AG09319 (cell line): ENCODE measurements around the gene TRIP13.
"Not testable (repeated sequence)": the region's sequence is repeated elsewhere in the genome, so short reads cannot be mapped to it uniquely, and the experiment has no call there.

Experiments used
- DNase-seq: peaks from one replicate; pipeline ENCODE4 v3.0.0-alpha.2; 2010; ENCODE audit warnings: low read depth; ENCODE audit errors: extremely low read depth
- TF ChIP-seq, protein P1 (sequence below): IDR thresholded peaks from 2 replicates; pipeline ENCODE4 v1.5.1; 2011; ENCODE audit warnings: low read depth, mild to moderate bottlenecking, inconsistent platforms, low read length, moderate library complexity

TRIP13 gene

DNA sequence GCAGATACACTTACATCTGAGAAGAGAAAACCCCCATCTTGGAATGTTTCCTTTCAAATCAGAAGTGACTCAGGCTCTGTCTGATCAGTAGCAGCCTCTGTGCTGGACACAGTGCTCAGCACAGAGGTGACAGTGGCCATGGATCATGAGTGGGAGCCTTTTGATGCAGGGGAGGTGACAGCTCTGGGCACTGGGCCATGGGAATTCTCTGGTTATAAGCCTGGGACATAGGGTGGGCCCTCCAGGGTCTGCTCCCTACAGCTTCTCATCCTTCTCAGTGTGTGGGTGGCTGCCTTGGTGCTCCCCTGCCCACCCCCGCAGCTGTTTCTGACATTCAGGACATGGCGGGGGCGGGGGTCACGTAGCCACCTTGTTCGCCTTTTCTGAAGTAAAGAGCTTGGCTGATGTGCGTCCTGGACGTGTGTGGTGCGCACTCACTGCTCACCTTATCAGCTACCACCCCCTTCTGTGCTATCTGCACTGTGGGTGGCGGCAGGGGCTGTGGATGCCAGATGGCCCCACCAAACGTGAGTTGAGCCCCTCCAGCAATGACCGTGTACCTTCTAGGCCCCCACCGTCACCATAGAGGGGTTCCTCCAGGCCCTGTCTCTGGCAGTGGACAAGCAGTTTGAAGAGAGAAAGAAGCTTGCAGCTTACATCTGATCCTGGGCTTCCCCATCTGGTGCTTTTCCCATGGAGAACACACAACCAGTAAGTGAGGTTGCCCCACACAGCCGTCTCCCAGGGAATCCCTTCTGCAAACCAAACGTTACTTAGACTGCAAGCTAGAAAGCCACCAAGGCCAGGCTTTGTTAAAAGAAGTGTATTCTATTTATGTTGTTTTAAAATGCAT, 24.0 kb downstream of the TRIP13 start:
- TF ChIP-seq, protein P1, sequence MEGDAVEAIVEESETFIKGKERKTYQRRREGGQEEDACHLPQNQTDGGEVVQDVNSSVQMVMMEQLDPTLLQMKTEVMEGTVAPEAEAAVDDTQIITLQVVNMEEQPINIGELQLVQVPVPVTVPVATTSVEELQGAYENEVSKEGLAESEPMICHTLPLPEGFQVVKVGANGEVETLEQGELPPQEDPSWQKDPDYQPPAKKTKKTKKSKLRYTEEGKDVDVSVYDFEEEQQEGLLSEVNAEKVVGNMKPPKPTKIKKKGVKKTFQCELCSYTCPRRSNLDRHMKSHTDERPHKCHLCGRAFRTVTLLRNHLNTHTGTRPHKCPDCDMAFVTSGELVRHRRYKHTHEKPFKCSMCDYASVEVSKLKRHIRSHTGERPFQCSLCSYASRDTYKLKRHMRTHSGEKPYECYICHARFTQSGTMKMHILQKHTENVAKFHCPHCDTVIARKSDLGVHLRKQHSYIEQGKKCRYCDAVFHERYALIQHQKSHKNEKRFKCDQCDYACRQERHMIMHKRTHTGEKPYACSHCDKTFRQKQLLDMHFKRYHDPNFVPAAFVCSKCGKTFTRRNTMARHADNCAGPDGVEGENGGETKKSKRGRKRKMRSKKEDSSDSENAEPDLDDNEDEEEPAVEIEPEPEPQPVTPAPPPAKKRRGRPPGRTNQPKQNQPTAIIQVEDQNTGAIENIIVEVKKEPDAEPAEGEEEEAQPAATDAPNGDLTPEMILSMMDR = no peak
- no peak for DNase-seq

DNA sequence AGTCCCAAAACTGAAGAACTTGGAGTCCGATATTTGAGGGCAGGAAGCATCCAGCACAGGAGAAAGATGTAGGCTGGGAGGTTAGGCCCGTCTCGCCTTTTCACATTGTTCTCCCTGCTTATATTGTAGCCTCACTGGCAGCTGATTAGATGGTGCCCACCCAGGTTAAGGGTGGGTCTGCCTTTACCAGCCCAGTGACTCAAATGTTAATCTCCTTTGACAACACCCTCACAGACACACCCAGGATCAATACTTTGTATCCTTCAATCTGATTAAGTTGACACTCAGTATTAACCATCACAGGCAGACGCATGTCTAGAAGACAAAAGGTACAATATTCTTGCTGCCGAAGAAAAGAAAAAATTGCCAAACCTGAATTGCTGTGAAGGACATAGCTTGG, 26.0 kb downstream of the TRIP13 start:
- not testable (repeated sequence) for DNase-seq

DNA sequence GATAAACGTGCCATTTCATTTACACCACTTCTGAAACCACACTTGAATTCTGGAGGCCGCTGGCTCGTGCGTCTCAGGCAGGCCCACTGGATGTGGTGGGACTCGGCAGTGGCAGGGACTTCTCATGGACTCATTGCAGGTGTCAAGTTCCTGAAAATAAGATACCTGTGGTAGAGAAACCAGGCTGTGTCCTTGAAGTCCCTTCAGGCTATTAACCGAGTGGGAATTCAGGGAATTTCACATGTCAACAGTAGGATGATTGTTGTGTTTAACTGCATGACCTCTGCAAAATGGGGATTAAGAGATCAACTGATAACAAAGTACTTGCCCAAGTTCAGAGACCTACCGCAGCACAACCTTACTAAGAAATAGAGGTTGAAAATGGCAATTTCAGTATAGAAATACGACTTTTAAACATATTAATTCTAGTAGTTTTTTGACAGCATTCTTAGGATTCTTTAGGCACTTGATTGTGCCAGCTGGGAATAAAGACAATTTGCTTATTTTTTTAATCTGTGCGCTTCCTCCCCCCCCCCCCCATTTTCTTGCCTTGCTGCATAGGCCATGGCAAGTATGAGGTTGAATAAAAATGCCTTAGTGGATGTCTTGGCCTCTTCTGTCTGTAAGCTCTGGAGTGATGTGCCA, 26.8 kb downstream of the TRIP13 start:
- TF ChIP-seq, protein P1 = no peak
- no peak for DNase-seq

DNA sequence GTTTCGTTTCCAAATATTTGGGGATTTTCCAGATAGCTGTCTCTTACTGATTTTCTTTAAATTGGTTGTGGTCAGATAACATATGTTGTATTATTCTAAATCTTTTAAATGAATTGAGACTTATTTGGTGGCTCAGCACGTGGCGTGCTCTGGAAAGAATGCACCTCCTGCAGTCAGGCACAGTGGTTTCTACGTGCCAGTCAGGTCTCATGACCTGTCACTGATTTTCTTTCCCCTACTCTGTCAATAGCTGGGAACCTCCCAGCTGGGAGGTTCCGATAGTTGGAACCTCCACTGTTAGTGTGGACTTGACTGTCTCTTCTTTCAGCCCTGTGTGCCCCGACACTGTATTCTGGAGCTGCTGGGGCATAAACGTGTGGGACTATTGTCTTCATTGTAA, 27.6 kb downstream of the TRIP13 start:
- TF ChIP-seq, protein P1 = no peak
- DNase-seq = no peak

DNA sequence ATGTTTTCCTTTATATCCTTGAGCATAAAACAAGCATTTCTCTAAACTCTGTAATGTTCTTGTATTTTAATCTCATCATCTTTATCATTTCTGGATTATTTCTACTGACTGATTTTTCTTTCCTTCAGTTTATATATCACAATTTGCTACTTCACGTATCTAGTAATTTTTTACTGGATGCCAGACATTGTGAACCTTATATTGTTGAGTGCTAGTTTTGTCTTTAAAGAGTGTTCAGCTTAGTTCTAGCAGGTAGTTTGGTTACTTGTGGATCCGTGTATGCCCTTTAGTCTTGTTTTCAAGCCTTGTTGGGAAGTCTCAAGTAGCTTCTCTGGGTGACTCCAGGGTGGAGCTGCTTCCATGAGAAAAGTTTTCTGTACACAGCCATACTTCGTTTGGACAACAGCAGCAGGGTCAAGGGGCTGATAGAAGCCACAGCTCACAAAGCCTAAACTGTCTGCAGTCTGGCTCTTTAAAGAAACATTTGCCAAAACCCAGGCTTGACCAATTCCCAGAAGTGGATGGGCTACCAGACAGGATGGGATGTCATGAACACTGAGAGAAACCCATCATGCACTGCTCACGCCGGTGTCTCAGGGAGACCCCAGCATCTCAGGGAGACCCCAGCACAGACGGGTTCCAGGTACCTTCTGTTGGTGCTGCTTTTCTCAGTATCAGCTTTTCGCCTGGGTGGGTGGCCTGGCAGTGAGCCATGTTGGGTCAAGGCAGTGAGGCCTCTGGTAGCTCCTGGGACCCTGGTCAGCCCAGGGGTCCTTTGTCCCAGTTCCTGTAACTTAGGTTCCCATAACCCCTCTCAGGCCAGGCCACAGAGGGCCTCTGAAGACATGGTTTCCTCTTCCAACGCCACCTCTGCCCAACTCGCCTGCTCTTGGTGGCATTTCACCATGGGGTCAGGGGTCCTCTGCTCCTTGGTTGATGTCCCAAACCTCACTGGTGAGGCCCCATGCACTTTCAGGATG, 29.1 kb downstream of the TRIP13 start:
- no peak for DNase-seq
- TF ChIP-seq, protein P1 = no peak

DNA sequence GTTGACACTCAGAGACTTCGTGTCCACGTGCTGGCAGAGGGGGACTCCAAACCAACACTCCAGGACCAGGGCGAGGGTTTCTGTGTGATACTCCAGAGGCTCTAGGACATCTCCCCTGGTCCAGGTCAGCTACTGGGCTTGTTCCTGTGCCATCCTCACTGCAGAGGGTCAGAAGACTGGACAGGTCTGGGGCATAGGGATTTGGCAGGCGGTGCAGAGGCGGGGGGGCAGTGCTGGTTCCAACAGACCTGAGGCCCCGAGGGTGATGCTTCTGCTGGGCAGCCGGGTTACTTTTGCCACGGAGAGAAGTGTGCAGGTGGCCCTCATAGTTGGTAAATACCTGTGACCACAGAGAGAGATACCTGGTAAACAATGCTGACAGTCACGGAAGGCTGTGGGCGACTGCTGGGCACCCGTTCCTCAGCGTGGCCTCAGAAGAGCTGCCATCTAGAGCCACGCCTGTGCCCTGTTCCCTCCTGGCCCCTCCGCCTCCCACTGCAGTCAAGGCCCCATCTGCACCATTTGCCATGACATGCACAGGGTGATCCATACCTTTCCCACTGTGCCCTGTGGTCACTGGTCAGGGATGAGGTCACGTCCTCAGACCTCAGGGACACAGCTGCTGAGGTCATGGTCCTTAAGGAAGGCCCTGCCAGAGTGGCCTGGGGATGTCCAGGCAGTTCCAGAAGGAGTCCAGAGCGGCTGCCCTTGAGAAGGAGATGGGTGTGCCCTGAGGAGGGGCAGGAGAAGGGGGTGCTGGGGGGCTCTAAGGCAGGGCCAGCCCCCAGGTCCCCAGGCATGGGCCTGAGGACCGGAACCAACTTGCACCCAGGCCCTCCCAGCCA, 30.0 kb downstream of the TRIP13 start:
- DNase-seq = no peak
- TF ChIP-seq, protein P1 = no peak

DNA sequence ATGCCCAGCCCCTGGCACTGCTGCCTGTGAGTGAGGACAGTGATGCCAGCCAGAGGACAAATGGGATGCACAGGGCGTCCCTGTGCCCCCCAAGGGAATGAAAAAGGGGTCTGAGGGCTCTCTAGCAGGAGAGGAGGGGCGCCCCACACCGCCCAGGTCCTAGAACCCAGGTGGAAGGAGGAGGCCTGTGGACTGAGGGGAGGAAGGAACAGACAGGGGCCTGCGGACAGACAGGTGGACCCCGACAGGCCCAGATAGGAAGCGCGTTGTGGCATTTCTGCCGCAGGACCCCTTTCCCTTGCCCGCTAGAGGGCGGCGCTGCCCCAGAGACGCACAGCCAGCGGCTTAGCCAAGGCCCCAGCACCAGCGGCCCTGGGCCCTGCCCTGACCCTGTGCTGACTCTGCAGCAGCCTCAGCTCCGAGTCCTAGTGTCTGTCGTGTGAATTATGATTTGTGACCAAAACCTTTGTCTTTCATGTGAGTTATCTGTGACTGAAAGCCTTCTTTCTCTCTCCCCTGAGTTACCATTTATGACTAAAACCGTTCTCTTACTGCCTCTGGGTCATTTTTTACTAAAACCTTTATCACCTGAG, 30.7 kb downstream of the TRIP13 start:
- peak; percentile 27 for DNase-seq
- TF ChIP-seq, protein P1 = peak; percentile 89
